H1 (cell line): ENCODE results near the gene PPP1R11. TPM values are rescaled to one million over a fixed set of nuclear protein-coding genes. Genes with fewer than 3 reads are reported as not detected.

ENCODE experiments used
- CTCF ChIA-PET: fragments of 300-600 bp; sonication (Branson Sonifier 250); formaldehyde crosslinking; loops from one replicate; lab custom pipeline; 2021; ENCODE audit not compliant: partially characterized antibody; lab: Charles Lee
- POLR2A ChIA-PET: fragments of 300-600 bp; sonication (Branson Sonifier 250); formaldehyde crosslinking; loops from one replicate; lab custom pipeline; 2021; ENCODE audit warnings: inconsistent platforms; ENCODE audit not compliant: partially characterized antibody; lab: Charles Lee
- DNase-seq, 2 experiments: peaks; one replicate each; pipeline versions ENCODE4 v3.0.0 to v3.0.0-alpha.2; 2010 to 2022; ENCODE audit warnings: low spot score in 2 of 2, low read depth in 1 of 2, mixed read lengths in 1 of 2
- FAIRE-seq: peaks from 2 replicates; lab custom pipeline; 2011; peaks lifted over from hg19 to GRCh38; lab: Jason Lieb, UNC
- H2AFZ ChIP-seq: 2 replicates; pipeline ENCODE4 v1.8.1; 2012; ENCODE audit warnings: low read length, inconsistent platforms
- H2AK5ac ChIP-seq: 2 replicates; pipeline ENCODE4 v1.6.1; 2013; ENCODE audit warnings: low read depth, low read length
- H2BK120ac ChIP-seq: replicated peaks from 2 replicates; pipeline ENCODE3; 2013; ENCODE audit warnings: low read depth, low read length, inconsistent platforms
- H2BK12ac ChIP-seq: 2 replicates; pipeline ENCODE4 v1.6.1; 2013; ENCODE audit warnings: low read depth, low read length
- H2BK15ac ChIP-seq: 2 replicates; pipeline ENCODE4 v1.6.1; 2013; ENCODE audit warnings: low read length
- H2BK20ac ChIP-seq: 2 replicates; pipeline ENCODE4 v1.6.1; 2013; ENCODE audit warnings: low read length
- H2BK5ac ChIP-seq: 2 replicates; pipeline ENCODE4 v1.6.1; 2013; ENCODE audit warnings: low read depth, low read length
- H3K14ac ChIP-seq: 2 replicates; pipeline ENCODE4 v1.6.1; 2013; ENCODE audit warnings: inconsistent platforms; ENCODE audit not compliant: insufficient read length
- H3K18ac ChIP-seq: 2 replicates; pipeline ENCODE4 v1.6.1; 2013; ENCODE audit warnings: low read length; ENCODE audit errors: extremely low read depth
- H3K23ac ChIP-seq: 2 replicates; pipeline ENCODE4 v1.6.1; 2013; ENCODE audit warnings: inconsistent platforms; ENCODE audit not compliant: insufficient read length
- H3K23me2 ChIP-seq: 2 replicates; pipeline ENCODE4 v1.6.1; 2013; ENCODE audit warnings: low read depth, low read length
- H3K27ac ChIP-seq: 2 replicates; pipeline ENCODE4 v1.6.1; 2011; ENCODE audit warnings: low read depth, low read length, inconsistent platforms
- H3K27me3 ChIP-seq, 4 experiments: replicated peaks in 1 of 4; 1 replicate in 1 of 4; 2 replicates in 3 of 4; pipeline versions ENCODE4 v1.6.1 to v1.8.1; 2011 to 2013; ENCODE audit warnings: low read length in 3 of 4, mild to moderate bottlenecking in 3 of 4, inconsistent platforms in 2 of 4, mixed read lengths in 2 of 4, moderate library complexity in 1 of 4; ENCODE audit not compliant: control insufficient read depth in 3 of 4, insufficient read depth in 3 of 4; ENCODE audit errors: extremely low read depth in 1 of 4
- H3K36me3 ChIP-seq, 4 experiments: 2 replicates each; pipeline versions ENCODE4 v1.6.1 to v1.8.1; 2011 to 2013; ENCODE audit warnings: mild to moderate bottlenecking in 4 of 4, low read length in 3 of 4, moderate library complexity in 2 of 4, control low read depth in 1 of 4, inconsistent platforms in 1 of 4; ENCODE audit not compliant: insufficient read depth in 4 of 4, control insufficient read depth in 2 of 4
- H3K4ac ChIP-seq: replicated peaks from 2 replicates; pipeline ENCODE3; 2013; ENCODE audit warnings: low read length, low read depth, mixed read lengths, inconsistent platforms; ENCODE audit not compliant: insufficient read length
- H3K4me1 ChIP-seq, 4 experiments: replicated peaks in 1 of 4; 1 replicate in 1 of 4; 2 replicates in 3 of 4; pipeline versions ENCODE4 v1.6.1 to v1.8.1; 2011 to 2013; ENCODE audit warnings: low read length in 3 of 4, inconsistent platforms in 2 of 4, mixed read lengths in 1 of 4; ENCODE audit not compliant: insufficient read depth in 4 of 4, control insufficient read depth in 3 of 4
- H3K4me2 ChIP-seq, 2 experiments: 2 replicates each; pipeline versions ENCODE4 v1.6.1 to v1.8.1; 2011 to 2013; ENCODE audit warnings: low read depth in 2 of 2, low read length in 2 of 2, control low read depth in 1 of 2, inconsistent platforms in 1 of 2, mild to moderate bottlenecking in 1 of 2; ENCODE audit not compliant: insufficient read depth in 1 of 2
- H3K4me3 ChIP-seq, 4 experiments: fragments of 200-600, 300-600 bp in 1 of 4; sonication (generic), shearing (Covaris generic), sonication (Bioruptor Twin) in 1 of 4; 2 replicates each; pipeline versions ENCODE4 v1.5.1 to v1.8.1; 2011 to 2016; ENCODE audit warnings: low read length in 4 of 4, low read depth in 3 of 4, control low read depth in 2 of 4, inconsistent platforms in 2 of 4, mild to moderate bottlenecking in 2 of 4, mixed read lengths in 1 of 4, moderate library complexity in 1 of 4; ENCODE audit not compliant: insufficient read depth in 2 of 4; ENCODE audit errors: extremely low read depth in 1 of 4
- H3K56ac ChIP-seq: replicated peaks from 2 replicates; pipeline ENCODE3; 2013; ENCODE audit warnings: low read depth, mild to moderate bottlenecking, mixed read lengths, low read length, inconsistent platforms; ENCODE audit not compliant: insufficient read length
- H3K79me1 ChIP-seq: 2 replicates; pipeline ENCODE4 v1.6.1; 2013; ENCODE audit warnings: low read depth, low read length, control low read depth
- H3K79me2 ChIP-seq, 2 experiments: 2 replicates each; pipeline versions ENCODE4 v1.6.1 to v1.8.1; 2012 to 2013; ENCODE audit warnings: low read length in 2 of 2, mild to moderate bottlenecking in 2 of 2, inconsistent platforms in 1 of 2; ENCODE audit not compliant: insufficient read depth in 2 of 2, control insufficient read depth in 1 of 2
- H3K9ac ChIP-seq, 4 experiments: replicated peaks in 1 of 4; 1 replicate in 1 of 4; 2 replicates in 3 of 4; pipeline versions ENCODE4 v1.6.1 to v1.8.1; 2011 to 2013; ENCODE audit warnings: low read depth in 3 of 4, low read length in 3 of 4, control low read depth in 2 of 4, mild to moderate bottlenecking in 2 of 4, moderate library complexity in 2 of 4, inconsistent platforms in 1 of 4; ENCODE audit errors: extremely low read depth in 1 of 4
- H3K9me3 ChIP-seq, 2 experiments: 2 replicates each; pipeline versions ENCODE4 v1.6.1 to v1.8.1; 2012 to 2013; ENCODE audit warnings: mild to moderate bottlenecking in 2 of 2, moderate library complexity in 2 of 2, control low read depth in 1 of 2, inconsistent platforms in 1 of 2, low read depth in 1 of 2, low read length in 1 of 2, mixed read lengths in 1 of 2; ENCODE audit not compliant: insufficient read depth in 2 of 2
- H4K20me1 ChIP-seq, 2 experiments: replicated peaks in 1 of 2; 2 replicates each; pipeline versions ENCODE3 to v1.8.1; 2011 to 2013; ENCODE audit warnings: inconsistent platforms in 2 of 2, low read length in 2 of 2, mild to moderate bottlenecking in 1 of 2; ENCODE audit not compliant: insufficient read depth in 2 of 2, control insufficient read depth in 1 of 2
- H4K5ac ChIP-seq: 2 replicates; pipeline ENCODE4 v1.6.1; 2013; ENCODE audit warnings: low read length, low read depth, mixed read lengths, inconsistent platforms; ENCODE audit not compliant: insufficient read length
- H4K8ac ChIP-seq: 2 replicates; pipeline ENCODE4 v1.8.0; 2013; ENCODE audit warnings: mild to moderate bottlenecking, moderate library complexity, low read length, inconsistent platforms; ENCODE audit not compliant: insufficient read depth; ENCODE audit errors: extremely low read depth
- H4K91ac ChIP-seq: replicated peaks from 2 replicates; pipeline ENCODE3; 2013; ENCODE audit warnings: low read length, mixed read lengths, inconsistent platforms; ENCODE audit not compliant: insufficient read length
- CTBP2 ChIP-seq: IDR thresholded peaks from 2 replicates; pipeline ENCODE4 v1.7.0; 2011; ENCODE audit warnings: borderline replicate concordance, mild to moderate bottlenecking, moderate library complexity, mixed read lengths, low read length; ENCODE audit not compliant: insufficient read depth, insufficient read length
- RAD21 ChIP-seq, 2 experiments: IDR thresholded peaks in 1 of 2; conservative IDR thresholded peaks in 1 of 2; 2 replicates each; pipeline ENCODE4 v1.6.1; 2011; ENCODE audit warnings: low read depth in 2 of 2, low read length in 2 of 2, improper control_type of control experiment in 1 of 2, inconsistent platforms in 1 of 2, mild to moderate bottlenecking in 1 of 2, moderate library complexity in 1 of 2
- WGBS, 2 experiments: shearing (Covaris generic) in 1 of 2; methylation state at CpG; one replicate each; pipeline versions ENCODE4 v1.1.6 to v1.1.7; 2013 to 2015; ENCODE audit warnings: low lambda C conversion rate in 2 of 2, mixed read lengths in 2 of 2, inconsistent platforms in 1 of 2, low coverage in 1 of 2, missing lambda C conversion rate in 1 of 2; ENCODE audit not compliant: insufficient replicate concordance in 2 of 2, insufficient coverage in 1 of 2, insufficient read length in 1 of 2; ENCODE audit errors: extremely low coverage in 1 of 2, missing lambda C conversion rate in 1 of 2; 5-methylcytosine and 5-hydroxymethylcytosine counted together
- polyA plus RNA-seq, 7 experiments: library from polyadenylated mRNA; depleted of rRNA in 3 of 7; stranded (reverse) in 5 of 7; unstranded in 2 of 7; fragments of >200 nt in 5 of 7; fragments of 200-250 nt in 2 of 7; gene quantifications; 1 replicate in 5 of 7; 2 replicates in 1 of 7; 4 replicates in 1 of 7; pipeline versions ENCODE4 v1.2.1 to v1.2.3, GENCODE V29; 2011 to 2013; ENCODE audit warnings: missing spikeins in 2 of 7, mixed read lengths in 2 of 7
- total RNA-seq: library from RNA; stranded (reverse); fragmentation: NEBNext Ultra II Directional; extraction: Animal tissue kit (Norgen Biotek cat#: 25700); gene quantifications from 2 replicates; pipeline ENCODE4 v1.2.1, GENCODE V29; 2021
- TF ChIP-seq, protein P1 (sequence below), 3 experiments: IDR thresholded peaks; 1 replicate in 2 of 3; 2 replicates in 1 of 3; pipeline versions ENCODE4 v1.5.1 to v1.6.1; 2011; ENCODE audit warnings: low read length in 3 of 3, mild to moderate bottlenecking in 3 of 3, inconsistent platforms in 2 of 3, low read depth in 1 of 3, moderate library complexity in 1 of 3; ENCODE audit not compliant: insufficient read depth in 1 of 3; ENCODE audit errors: control extremely low read depth in 1 of 3

PPP1R11 gene
- total and polyA plus RNA-seq, 2 of the 8 experiments (the other 6 are each of a cell fraction or from before 2014, with no cell fraction given): 26.1 to 32.8 TPM

DNA sequence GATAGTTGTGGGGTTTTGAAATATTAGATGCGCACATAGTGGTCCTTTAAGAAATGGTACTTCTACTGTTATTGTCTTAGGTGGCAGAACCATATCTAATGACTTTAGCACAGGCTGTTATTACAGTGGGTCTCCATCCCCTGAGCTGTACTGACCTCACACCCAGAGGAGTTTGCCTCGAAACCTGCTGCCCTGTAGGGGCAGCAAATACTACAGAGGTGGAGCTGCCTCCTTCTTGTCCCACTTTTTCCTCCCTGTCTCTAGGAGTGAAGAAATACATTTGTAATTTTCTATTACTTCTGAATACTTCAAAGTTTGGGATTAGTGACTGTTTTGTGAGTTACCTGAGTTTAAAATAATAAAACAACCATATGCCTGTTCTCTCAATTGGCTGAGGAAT, 37.7 kb downstream of the PPP1R11 start:
- 71% methylated on average over 2 of the region's 2 CpGs; no CpG with 5 or more reads in 1 of the 2 experiments for WGBS, 2 experiments
- H3K79me2 ChIP-seq: no peaks in the 10 kb centered on the region
- peaks cover 25 to 49% (median 44%) of the 10 kb centered on the region in 4 experiments for H3K27me3 ChIP-seq
- no peak overlapping the region for H3K14ac ChIP-seq
- H2BK5ac ChIP-seq: no peak overlapping the region
- no peak overlapping the region for H2AFZ ChIP-seq
- H4K8ac ChIP-seq: no peak overlapping the region
- H2BK15ac ChIP-seq: no peak overlapping the region
- H3K4me1 ChIP-seq: peaks cover 3 to 15% (median 9%) of the 10 kb centered on the region in 4 experiments; a peak in 6 of 7 replicates
- FAIRE-seq (no peak), DNase-seq (no peak)
- peaks cover 10% of the 10 kb centered on the region for H3K23me2 ChIP-seq
- H2AK5ac ChIP-seq: no peak overlapping the region
- H3K23ac ChIP-seq: no peak overlapping the region
- no peak overlapping the region for H3K56ac ChIP-seq
- no peak overlapping the region for H3K4ac ChIP-seq
- no peaks in the 10 kb centered on the region for H3K79me1 ChIP-seq
- H3K4me3 ChIP-seq: no peak overlapping the region
- H3K9me3 ChIP-seq: no peaks in the 10 kb centered on the region
- no peak overlapping the region for H3K9ac ChIP-seq
- no peak overlapping the region for H2BK12ac ChIP-seq
- H3K18ac ChIP-seq: no peak overlapping the region
- no peak overlapping the region for H2BK20ac ChIP-seq
- H4K5ac ChIP-seq: no peak overlapping the region
- H3K27ac ChIP-seq: no peak overlapping the region
- no peak overlapping the region for H4K91ac ChIP-seq
- POLR2A ChIA-PET: interaction anchor here (1.5 to 2.8 kb wide), 3 partner anchors 22 to 43 kb away, joined by 3 to 17 read pairs (median 6); no protein-coding TSS in a partner anchor
- H3K36me3 ChIP-seq: no peaks in the 10 kb centered on the region
- H3K4me2 ChIP-seq: no peak overlapping the region
- CTCF ChIA-PET: interaction anchor here (0.9 to 7.2 kb wide), 19 partner anchors 8 to 293 kb away, joined by 3 to 166 read pairs (median 7); partner anchors contain the start of genes RNF39, TRIM31 and TRIM40
- no peaks in the 10 kb centered on the region for H4K20me1 ChIP-seq
- TF ChIP-seq RAD21 (IDR thresholded peaks at IDR 0.05 in 1 of 2, conservative IDR thresholded peaks at IDR 0.05 in 1 of 2; ENCODE audit: low read depth in 2 of 2, low read length in 2 of 2) (peak; percentile 18 to 21; a peak in 1 of 4 replicates), CTBP2 (no peak)
- TF ChIP-seq, protein P1, sequence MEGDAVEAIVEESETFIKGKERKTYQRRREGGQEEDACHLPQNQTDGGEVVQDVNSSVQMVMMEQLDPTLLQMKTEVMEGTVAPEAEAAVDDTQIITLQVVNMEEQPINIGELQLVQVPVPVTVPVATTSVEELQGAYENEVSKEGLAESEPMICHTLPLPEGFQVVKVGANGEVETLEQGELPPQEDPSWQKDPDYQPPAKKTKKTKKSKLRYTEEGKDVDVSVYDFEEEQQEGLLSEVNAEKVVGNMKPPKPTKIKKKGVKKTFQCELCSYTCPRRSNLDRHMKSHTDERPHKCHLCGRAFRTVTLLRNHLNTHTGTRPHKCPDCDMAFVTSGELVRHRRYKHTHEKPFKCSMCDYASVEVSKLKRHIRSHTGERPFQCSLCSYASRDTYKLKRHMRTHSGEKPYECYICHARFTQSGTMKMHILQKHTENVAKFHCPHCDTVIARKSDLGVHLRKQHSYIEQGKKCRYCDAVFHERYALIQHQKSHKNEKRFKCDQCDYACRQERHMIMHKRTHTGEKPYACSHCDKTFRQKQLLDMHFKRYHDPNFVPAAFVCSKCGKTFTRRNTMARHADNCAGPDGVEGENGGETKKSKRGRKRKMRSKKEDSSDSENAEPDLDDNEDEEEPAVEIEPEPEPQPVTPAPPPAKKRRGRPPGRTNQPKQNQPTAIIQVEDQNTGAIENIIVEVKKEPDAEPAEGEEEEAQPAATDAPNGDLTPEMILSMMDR (IDR thresholded peaks at IDR 0.05; ENCODE audit: control extremely low read depth in 1 of 3, insufficient read depth in 1 of 3, low read depth in 1 of 3, low read length in 3 of 3): peak; percentile 23 to 31 (median 31); a peak in 3 of 4 replicates
- TF ChIP-seq, all 59 proteins: peak for 2
- H2BK120ac ChIP-seq: no peak overlapping the region
